Glutamatergic neuron (in vitro differentiated cells): ENCODE measurements around the gene DUSP22. TPM values are rescaled to one million over a fixed set of nuclear protein-coding genes. Genes with fewer than 3 reads are reported as not detected.
A peak's percentile ranks its signal among the peaks of the same experiment; 100 is the strongest.

Experiments
- DNase-seq: peaks from one replicate; pipeline ENCODE4 v3.0.0; 2022
- H3K27ac Mint-ChIP-seq: one replicate; pipeline ENCODE4 v1.8.0; 2020; ENCODE audit warnings: mild to moderate bottlenecking, mixed read lengths, inconsistent platforms; ENCODE audit not compliant: unreplicated experiment
- H3K27me3 Mint-ChIP-seq: one replicate; pipeline ENCODE4 v1.8.0; 2020; ENCODE audit warnings: mild to moderate bottlenecking, moderate library complexity, mixed read lengths, inconsistent platforms; ENCODE audit not compliant: unreplicated experiment
- H3K36me3 Mint-ChIP-seq: one replicate; pipeline ENCODE4 v1.8.0; 2020; ENCODE audit warnings: mild to moderate bottlenecking, mixed read lengths, inconsistent platforms; ENCODE audit not compliant: unreplicated experiment
- H3K4me1 Mint-ChIP-seq: one replicate; pipeline ENCODE4 v1.8.0; 2020; ENCODE audit warnings: mild to moderate bottlenecking, low read depth, mixed read lengths, inconsistent platforms; ENCODE audit not compliant: unreplicated experiment
- H3K4me3 Mint-ChIP-seq: one replicate; pipeline ENCODE4 v1.8.0; 2020; ENCODE audit warnings: mild to moderate bottlenecking, mixed read lengths, inconsistent platforms; ENCODE audit not compliant: unreplicated experiment
- H3K9me3 Mint-ChIP-seq: one replicate; pipeline ENCODE4 v1.8.0; 2020; ENCODE audit warnings: mild to moderate bottlenecking, moderate library complexity, mixed read lengths, inconsistent platforms; ENCODE audit not compliant: unreplicated experiment
- total RNA-seq: library from RNA; stranded (reverse); fragmentation: NEBNext Ultra II Directional; extraction: Animal tissue kit (Norgen Biotek cat#: 25700); gene quantifications from one replicate; pipeline ENCODE4 v1.2.1, GENCODE V29; 2021; ENCODE audit not compliant: unreplicated experiment
- TF ChIP-seq, protein P1 (sequence below): fragments of 200-600 bp; sonication (generic); IDR thresholded peaks from one replicate; pipeline ENCODE4 v1.5.0; 2021; ENCODE audit not compliant: partially characterized antibody, unreplicated experiment

Gene DUSP22
- total RNA-seq, 1 donor from 2014 or later, result 40.4 TPM

- Mint-ChIP-seq H3K4me3 (no peak overlapping the region), H3K27me3 (peaks cover 10% of the 10 kb centered on the region), H3K4me1 (no peaks in the 10 kb centered on the region), H3K36me3 (peaks cover 32% of the 10 kb centered on the region), H3K27ac (no peak overlapping the region), H3K9me3 (peaks cover 25% of the 10 kb centered on the region)
- TF ChIP-seq, protein P1, sequence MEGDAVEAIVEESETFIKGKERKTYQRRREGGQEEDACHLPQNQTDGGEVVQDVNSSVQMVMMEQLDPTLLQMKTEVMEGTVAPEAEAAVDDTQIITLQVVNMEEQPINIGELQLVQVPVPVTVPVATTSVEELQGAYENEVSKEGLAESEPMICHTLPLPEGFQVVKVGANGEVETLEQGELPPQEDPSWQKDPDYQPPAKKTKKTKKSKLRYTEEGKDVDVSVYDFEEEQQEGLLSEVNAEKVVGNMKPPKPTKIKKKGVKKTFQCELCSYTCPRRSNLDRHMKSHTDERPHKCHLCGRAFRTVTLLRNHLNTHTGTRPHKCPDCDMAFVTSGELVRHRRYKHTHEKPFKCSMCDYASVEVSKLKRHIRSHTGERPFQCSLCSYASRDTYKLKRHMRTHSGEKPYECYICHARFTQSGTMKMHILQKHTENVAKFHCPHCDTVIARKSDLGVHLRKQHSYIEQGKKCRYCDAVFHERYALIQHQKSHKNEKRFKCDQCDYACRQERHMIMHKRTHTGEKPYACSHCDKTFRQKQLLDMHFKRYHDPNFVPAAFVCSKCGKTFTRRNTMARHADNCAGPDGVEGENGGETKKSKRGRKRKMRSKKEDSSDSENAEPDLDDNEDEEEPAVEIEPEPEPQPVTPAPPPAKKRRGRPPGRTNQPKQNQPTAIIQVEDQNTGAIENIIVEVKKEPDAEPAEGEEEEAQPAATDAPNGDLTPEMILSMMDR, result no peak
- no peak for DNase-seq
Observed at GRCh38 chr6:360349-360748, 68.1 kb downstream of the DUSP22 start.

DNA sequence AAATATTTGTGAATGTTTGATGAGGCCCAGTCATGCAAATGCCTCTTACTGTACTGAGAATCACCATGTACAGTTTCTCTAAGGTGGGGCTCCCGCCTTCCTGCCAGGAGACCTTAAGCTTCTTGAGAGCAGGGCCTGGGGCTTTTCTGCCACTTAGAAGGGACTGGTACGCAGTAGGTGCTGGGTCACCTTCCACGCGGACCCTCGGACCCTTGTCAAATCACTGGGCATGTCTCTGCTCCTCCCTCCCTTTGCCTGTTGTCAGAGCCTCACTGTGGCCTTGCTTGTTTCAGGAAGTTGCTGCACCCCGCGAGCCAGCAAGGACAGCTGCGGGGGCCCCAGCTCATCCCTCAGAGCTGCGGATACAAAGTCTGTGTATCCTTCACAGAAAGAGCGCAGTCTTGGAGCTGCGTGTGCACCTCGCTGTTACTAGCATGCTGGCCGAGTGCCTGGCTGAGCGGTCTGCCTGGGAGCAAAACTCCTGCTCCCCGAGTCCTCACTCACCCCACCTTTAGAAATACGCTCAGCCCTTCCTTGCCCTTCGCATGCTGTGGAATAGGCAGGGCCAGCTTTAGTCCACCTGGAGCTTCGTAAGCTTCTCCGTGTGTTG, 68.6 kb downstream of the DUSP22 start:
- Mint-ChIP-seq H3K4me3 (no peak overlapping the region), H3K27ac (no peak overlapping the region), H3K36me3 (peaks cover 36% of the 10 kb centered on the region), H3K4me1 (no peaks in the 10 kb centered on the region), H3K27me3 (peaks cover 13% of the 10 kb centered on the region), H3K9me3 (peaks cover 25% of the 10 kb centered on the region)
- TF ChIP-seq, protein P1, result no peak
- DNase-seq, result no peak

- Mint-ChIP-seq H3K27me3 (peaks cover 13% of the 10 kb centered on the region), H3K4me3 (no peak overlapping the region), H3K36me3 (peaks cover 36% of the 10 kb centered on the region), H3K9me3 (peaks cover 25% of the 10 kb centered on the region), H3K4me1 (no peaks in the 10 kb centered on the region), H3K27ac (peak overlapping the region; percentile 6)
- TF ChIP-seq, protein P1, result no peak
- no peak for DNase-seq
Observed at GRCh38 chr6:361411-362132, 69.3 kb downstream of the DUSP22 start.

- no peak overlapping the region for H3K27ac Mint-ChIP-seq
- no peaks in the 10 kb centered on the region for H3K4me1 Mint-ChIP-seq
- DNase-seq, result no peak
- H3K27me3 Mint-ChIP-seq, result peaks cover 16% of the 10 kb centered on the region
- peaks cover 36% of the 10 kb centered on the region for H3K36me3 Mint-ChIP-seq
- TF ChIP-seq, protein P1, result no peak
- peaks cover 24% of the 10 kb centered on the region for H3K9me3 Mint-ChIP-seq
- no peak overlapping the region for H3K4me3 Mint-ChIP-seq
Observed at GRCh38 chr6:362231-362923, 70.1 kb downstream of the DUSP22 start.

GRCh38 chr6:362924-363249, 70.6 kb downstream of the DUSP22 start:
- H3K36me3 Mint-ChIP-seq, result peaks cover 36% of the 10 kb centered on the region
- DNase-seq, result no peak
- H3K27me3 Mint-ChIP-seq, result peaks cover 21% of the 10 kb centered on the region
- no peak overlapping the region for H3K4me3 Mint-ChIP-seq
- no peaks in the 10 kb centered on the region for H3K4me1 Mint-ChIP-seq
- H3K27ac Mint-ChIP-seq, result no peak overlapping the region
- TF ChIP-seq, protein P1, result no peak
- peaks cover 27% of the 10 kb centered on the region for H3K9me3 Mint-ChIP-seq
